NOMO-1 (cell line): ENCODE results near the gene PDXDC1.
A peak's percentile ranks its signal among the peaks of the same experiment; 100 is the strongest.
"Not testable (repeated sequence)": the region's sequence is repeated elsewhere in the genome, so short reads cannot be mapped to it uniquely, and the experiment has no call there.

ENCODE experiments used
- DNase-seq, 2 experiments: peaks; one replicate each; lab custom pipeline; 2025; ENCODE audit not compliant: unreplicated experiment in 2 of 2; lab: John Stamatoyannopoulos, UW

The PDXDC1 gene

GRCh38 chr16:14974656-14975417 lies at the start of gene PDXDC1:
PDXDC1 (plus strand) TSS chr16:14975026; CDS start chr16:14975200, 174 bp downstream.
- peak; percentile 88 for DNase-seq

GRCh38 chr16:14928064-14928714 lies 46.6 kb upstream of the PDXDC1 start:
- DNase-seq, result not testable (repeated sequence)

- DNase-seq, result not testable (repeated sequence)
Measured at GRCh38 chr16:14929176-14929575, 45.6 kb upstream of the PDXDC1 start.

GRCh38 chr16:14930246-14930645 lies 44.6 kb upstream of the PDXDC1 start:
- not testable (repeated sequence) for DNase-seq

- DNase-seq, result not testable (repeated sequence)
Measured at GRCh38 chr16:14930971-14931370, 43.9 kb upstream of the PDXDC1 start.

- DNase-seq, result not testable (repeated sequence)
Measured at GRCh38 chr16:14932581-14933375, 42.0 kb upstream of the PDXDC1 start.

- not testable (repeated sequence) for DNase-seq
Measured at GRCh38 chr16:14937143-14937542, 37.7 kb upstream of the PDXDC1 start, which contains the start of gene NPIPA1. NPIPA1 (plus strand) TSS chr16:14937443; CDS start chr16:14937443, 0 bp downstream.

GRCh38 chr16:14937994-14938393 lies 36.8 kb upstream of the PDXDC1 start:
- not testable (repeated sequence) for DNase-seq

- not testable (repeated sequence) for DNase-seq
Measured at GRCh38 chr16:14942686-14943085, 32.1 kb upstream of the PDXDC1 start.

GRCh38 chr16:14955546-14956231 lies 19.1 kb upstream of the PDXDC1 start:
- peak in 1 of 2 experiments; percentile 1 for DNase-seq

GRCh38 chr16:14957576-14958322 lies 17.1 kb upstream of the PDXDC1 start:
- no peak for DNase-seq

- DNase-seq, result no peak
Measured at GRCh38 chr16:14958323-14958600, 16.6 kb upstream of the PDXDC1 start.

- DNase-seq, result no peak
Measured at GRCh38 chr16:14958970-14959369, 15.9 kb upstream of the PDXDC1 start.

- DNase-seq, result no peak
Measured at GRCh38 chr16:14961405-14962186, 13.2 kb upstream of the PDXDC1 start.

GRCh38 chr16:14963281-14964173 lies 11.3 kb upstream of the PDXDC1 start:
- no peak for DNase-seq

GRCh38 chr16:14965328-14965727 lies 9.5 kb upstream of the PDXDC1 start:
- DNase-seq, result no peak

- DNase-seq, result not testable (repeated sequence)
Measured at GRCh38 chr16:14969795-14970194, 5.0 kb upstream of the PDXDC1 start.

GRCh38 chr16:14971621-14972228 lies 3.1 kb upstream of the PDXDC1 start:
- DNase-seq, result not testable (repeated sequence)
